Prostate gland (tissue), 2 donors: ENCODE results near the gene SLC4A3. TPM values are rescaled to one million over a fixed set of nuclear protein-coding genes. Genes with fewer than 3 reads are reported as not detected.
"Not testable (repeated sequence)": the region's sequence is repeated elsewhere in the genome, so short reads cannot be mapped to it uniquely, and the experiment has no call there.

Experiments
- DNase-seq: peaks from one replicate; pipeline ENCODE4 v3.0.0-alpha.2; 2019; ENCODE audit warnings: low spot score
- H3K27ac ChIP-seq, 2 donors: fragments of 200-600 bp; sonication (generic); 2 replicates each; pipeline ENCODE4 v1.5.1; 2017 to 2019
- H3K27me3 ChIP-seq: fragments of 200-600 bp; sonication (generic); replicated peaks from 2 replicates; pipeline ENCODE4 v1.5.1; 2019; ENCODE audit not compliant: insufficient read depth
- H3K36me3 ChIP-seq, 2 donors: fragments of 200-600 bp; sonication (generic); 1 replicate in 1 of 2; 2 replicates in 1 of 2; pipeline versions ENCODE4 v1.5.1 to v1.8.1; 2017 to 2019
- H3K4me1 ChIP-seq: fragments of 200-600 bp; sonication (generic); replicated peaks from 2 replicates; pipeline ENCODE4 v1.5.1; 2019
- H3K4me3 ChIP-seq, 2 donors: fragments of 200-600 bp; sonication (generic); 2 replicates each; pipeline ENCODE4 v1.5.1; 2017 to 2019
- H3K9me3 ChIP-seq: fragments of 200-600 bp; sonication (generic); 2 replicates; pipeline ENCODE4 v1.5.1; 2017
- POLR2A ChIP-seq: fragments of 450-650 bp; IDR thresholded peaks from one replicate; pipeline ENCODE4 v1.6.1; 2016; ENCODE audit warnings: antibody characterized with exemption, mild to moderate bottlenecking
- POLR2AphosphoS5 ChIP-seq: sonication (generic); formaldehyde crosslinking; IDR thresholded peaks from one replicate; pipeline ENCODE4 v1.6.1; 2017; ENCODE audit warnings: antibody characterized with exemption
- WGBS: methylation state at CpG from one replicate; pipeline ENCODE4 v1.1.5; 2018; 5-methylcytosine and 5-hydroxymethylcytosine counted together
- intact Hi-C: fragments of 100-400 bp; cut with DNase I; formaldehyde crosslinking; loops from one replicate; pipeline ENCODE4 v1.14.2; 2022
- total RNA-seq, 2 donors: library from RNA; depleted of rRNA; stranded (reverse); fragments of >200 nt; gene quantifications; one replicate each; pipeline ENCODE4 v1.1.0, GENCODE V29; 2016
- TF ChIP-seq, protein P1 (sequence below), 4 experiments: fragments of 200-600 bp in 2 of 4; fragments of 450-650 bp in 2 of 4; sonication (generic) in 2 of 4; IDR thresholded peaks; 1 replicate in 3 of 4; 2 replicates in 1 of 4; pipeline ENCODE4 v1.5.1; 2016 to 2019; ENCODE audit warnings: antibody characterized with exemption in 4 of 4, mild to moderate bottlenecking in 2 of 4, moderate library complexity in 2 of 4

Gene SLC4A3
- total RNA-seq, 2 donors from 2014 or later, result 7.6 to 44.6 TPM

GRCh38 chr2:219645631-219646527 lies 18.4 kb downstream of the SLC4A3 start:
- intact Hi-C loops, result loop anchor here (5.0 kb wide), 1 partner anchor 489 kb away; no protein-coding TSS in a partner anchor
- Histone ChIP-seq H3K4me1 (peaks cover 4% of the 10 kb centered on the region), H3K27me3 (no peaks in the 10 kb centered on the region), H3K27ac (no peak overlapping the region), H3K36me3 (no peaks in the 10 kb centered on the region), H3K4me3 (no peak overlapping the region), H3K9me3 (no peaks in the 10 kb centered on the region)
- WGBS, result 78% methylated on average over 12 of the region's 12 CpGs
- TF ChIP-seq POLR2A (no peak), POLR2AphosphoS5 (no peak)
- TF ChIP-seq, protein P1, sequence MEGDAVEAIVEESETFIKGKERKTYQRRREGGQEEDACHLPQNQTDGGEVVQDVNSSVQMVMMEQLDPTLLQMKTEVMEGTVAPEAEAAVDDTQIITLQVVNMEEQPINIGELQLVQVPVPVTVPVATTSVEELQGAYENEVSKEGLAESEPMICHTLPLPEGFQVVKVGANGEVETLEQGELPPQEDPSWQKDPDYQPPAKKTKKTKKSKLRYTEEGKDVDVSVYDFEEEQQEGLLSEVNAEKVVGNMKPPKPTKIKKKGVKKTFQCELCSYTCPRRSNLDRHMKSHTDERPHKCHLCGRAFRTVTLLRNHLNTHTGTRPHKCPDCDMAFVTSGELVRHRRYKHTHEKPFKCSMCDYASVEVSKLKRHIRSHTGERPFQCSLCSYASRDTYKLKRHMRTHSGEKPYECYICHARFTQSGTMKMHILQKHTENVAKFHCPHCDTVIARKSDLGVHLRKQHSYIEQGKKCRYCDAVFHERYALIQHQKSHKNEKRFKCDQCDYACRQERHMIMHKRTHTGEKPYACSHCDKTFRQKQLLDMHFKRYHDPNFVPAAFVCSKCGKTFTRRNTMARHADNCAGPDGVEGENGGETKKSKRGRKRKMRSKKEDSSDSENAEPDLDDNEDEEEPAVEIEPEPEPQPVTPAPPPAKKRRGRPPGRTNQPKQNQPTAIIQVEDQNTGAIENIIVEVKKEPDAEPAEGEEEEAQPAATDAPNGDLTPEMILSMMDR (IDR thresholded peaks at IDR 0.05), result no peak
- DNase-seq, result no peak

DNA sequence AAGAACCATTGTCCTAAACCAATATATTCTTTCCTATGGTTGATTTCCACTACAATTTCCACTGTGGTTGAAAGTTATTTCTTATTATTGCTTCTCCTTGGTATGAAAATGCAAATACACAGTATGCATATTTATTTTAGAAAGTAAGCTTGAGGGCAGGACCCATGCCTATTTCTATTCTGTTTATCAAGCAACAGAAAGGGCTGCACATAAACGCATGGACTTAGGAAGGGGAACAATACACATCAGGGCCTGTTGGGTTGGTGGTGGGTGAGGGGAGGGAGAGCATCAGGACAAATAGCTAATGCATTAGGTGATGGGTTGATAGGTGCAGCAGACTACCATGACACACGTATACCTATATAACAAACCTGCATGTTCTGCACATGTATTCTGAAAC lies 20.7 kb downstream of the SLC4A3 start:
- intact Hi-C loops, result loop anchor here (5.0 kb wide), 1 partner anchor 491 kb away; no protein-coding TSS in a partner anchor
- Histone ChIP-seq H3K36me3 (no peaks in the 10 kb centered on the region), H3K27ac (no peak overlapping the region), H3K4me1 (no peaks in the 10 kb centered on the region), H3K9me3 (no peaks in the 10 kb centered on the region), H3K4me3 (no peak overlapping the region), H3K27me3 (no peaks in the 10 kb centered on the region)
- DNase-seq, result no peak
- 77% methylated on average over 2 of the region's 2 CpGs for whole genome bisulfite sequencing
- TF ChIP-seq POLR2AphosphoS5 (no peak), POLR2A (no peak)
- TF ChIP-seq, protein P1 (IDR thresholded peaks at IDR 0.05), result no peak

- H3K9me3 ChIP-seq, result no peaks in the 10 kb centered on the region
- no peak overlapping the region for H3K27ac ChIP-seq
- DNase-seq, result no peak
- TF ChIP-seq, protein P1 (IDR thresholded peaks at IDR 0.05), result no peak
- TF ChIP-seq POLR2AphosphoS5 (no peak), POLR2A (no peak)
- H3K27me3 ChIP-seq, result no peaks in the 10 kb centered on the region
- no peaks in the 10 kb centered on the region for H3K4me1 ChIP-seq
- H3K4me3 ChIP-seq, result no peak overlapping the region
- intact Hi-C loops, result loop anchor here (5.0 kb wide), 1 partner anchor 492 kb away; no protein-coding TSS in a partner anchor
- 67% methylated on average over 4 of the region's 4 CpGs for WGBS
- no peaks in the 10 kb centered on the region for H3K36me3 ChIP-seq
Observed at GRCh38 chr2:219648963-219649362, 21.5 kb downstream of the SLC4A3 start.

DNA sequence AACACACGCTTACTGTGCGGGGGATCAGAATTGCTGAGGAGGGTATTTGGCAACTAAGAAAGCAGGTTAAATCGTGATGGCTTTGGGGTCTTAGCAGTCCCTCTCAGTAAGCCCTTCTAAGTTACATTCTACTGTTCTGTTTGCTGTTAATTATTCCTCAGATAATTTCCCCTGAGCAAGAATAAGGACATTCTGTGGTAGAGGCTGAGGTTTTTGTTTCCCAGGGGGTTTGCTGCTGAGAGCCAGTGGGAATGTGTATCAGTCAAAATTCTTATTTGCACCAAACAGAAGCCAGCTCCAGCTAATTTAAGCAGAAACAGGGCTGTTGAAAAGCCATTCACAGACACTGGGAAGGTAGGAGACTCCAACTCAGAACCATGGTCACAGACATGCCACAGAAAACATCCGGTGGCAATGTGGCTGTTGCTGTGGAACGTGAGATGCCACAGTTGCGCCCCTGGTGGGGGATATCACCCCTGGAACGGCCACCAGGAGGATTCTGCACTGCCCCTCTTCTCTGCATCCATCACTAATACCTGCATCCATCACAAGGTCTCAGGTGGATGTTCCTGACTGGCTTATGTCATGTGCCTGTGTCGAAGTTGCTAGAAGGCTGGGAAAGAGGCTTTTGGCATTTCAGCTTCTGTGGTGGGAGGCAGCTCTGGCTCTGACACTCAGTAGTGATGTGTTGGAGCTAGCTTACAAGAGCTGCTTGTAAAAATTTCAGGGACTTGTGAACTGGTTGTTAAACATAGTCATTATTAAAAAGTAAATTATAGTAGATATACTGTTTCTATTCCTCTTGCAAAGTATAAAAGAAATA lies 23.2 kb downstream of the SLC4A3 start:
- WGBS, result 67% methylated on average over 7 of the region's 8 CpGs

DNA sequence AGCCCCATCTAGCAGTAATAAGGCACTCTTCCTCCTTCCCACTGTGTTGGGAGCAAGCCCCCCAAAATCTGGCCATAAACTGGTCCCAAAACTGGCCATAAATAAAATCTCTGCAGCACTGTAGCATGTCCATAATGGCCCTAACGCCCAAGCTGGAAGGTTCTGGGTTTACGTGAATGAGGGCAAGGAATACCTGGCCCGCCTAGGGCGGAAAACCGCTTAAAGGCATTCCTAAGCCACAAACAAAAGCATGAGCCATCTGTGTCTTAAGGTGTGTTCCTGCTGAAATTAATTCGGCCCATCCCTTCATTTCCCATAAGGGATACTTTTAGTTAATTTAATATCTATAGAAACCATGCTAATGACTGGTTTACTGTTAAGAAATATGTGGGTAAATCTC lies 24.2 kb downstream of the SLC4A3 start:
- 74% methylated on average over 6 of the region's 6 CpGs for WGBS
- H3K36me3 ChIP-seq, H3K4me1 ChIP-seq, H3K27ac ChIP-seq, H3K27me3 ChIP-seq, intact Hi-C loops, H3K9me3 ChIP-seq, DNase-seq, H3K4me3 ChIP-seq: not testable (repeated sequence)

More for the DNA sequence above, 23.2 kb downstream of the SLC4A3 start:
- intact Hi-C loops, result no loop called here
- no peaks in the 10 kb centered on the region for H3K27me3 ChIP-seq
- no peak for TF ChIP-seq POLR2A
- TF ChIP-seq POLR2AphosphoS5, result no peak
- TF ChIP-seq, protein P1 (IDR thresholded peaks at IDR 0.05), result no peak
- no peak overlapping the region for H3K27ac ChIP-seq
- DNase-seq, result no peak
- no peak overlapping the region for H3K4me3 ChIP-seq
- H3K4me1 ChIP-seq, result no peaks in the 10 kb centered on the region
- no peaks in the 10 kb centered on the region for H3K9me3 ChIP-seq
- H3K36me3 ChIP-seq, result no peaks in the 10 kb centered on the region
